Stimulated activated CD8-positive, alpha-beta memory T cell treated with anti-CD3 and anti-CD28 coated beads, Interleukin-15, amount 100 ng/mL, for 1 hour (primary cell): ENCODE data around the gene PCSK9.

ENCODE experiments used
- DNase-seq: peaks from one replicate; pipeline ENCODE4 v3.0.0-alpha.2; 2020; ENCODE audit warnings: low read depth

Gene PCSK9

DNA sequence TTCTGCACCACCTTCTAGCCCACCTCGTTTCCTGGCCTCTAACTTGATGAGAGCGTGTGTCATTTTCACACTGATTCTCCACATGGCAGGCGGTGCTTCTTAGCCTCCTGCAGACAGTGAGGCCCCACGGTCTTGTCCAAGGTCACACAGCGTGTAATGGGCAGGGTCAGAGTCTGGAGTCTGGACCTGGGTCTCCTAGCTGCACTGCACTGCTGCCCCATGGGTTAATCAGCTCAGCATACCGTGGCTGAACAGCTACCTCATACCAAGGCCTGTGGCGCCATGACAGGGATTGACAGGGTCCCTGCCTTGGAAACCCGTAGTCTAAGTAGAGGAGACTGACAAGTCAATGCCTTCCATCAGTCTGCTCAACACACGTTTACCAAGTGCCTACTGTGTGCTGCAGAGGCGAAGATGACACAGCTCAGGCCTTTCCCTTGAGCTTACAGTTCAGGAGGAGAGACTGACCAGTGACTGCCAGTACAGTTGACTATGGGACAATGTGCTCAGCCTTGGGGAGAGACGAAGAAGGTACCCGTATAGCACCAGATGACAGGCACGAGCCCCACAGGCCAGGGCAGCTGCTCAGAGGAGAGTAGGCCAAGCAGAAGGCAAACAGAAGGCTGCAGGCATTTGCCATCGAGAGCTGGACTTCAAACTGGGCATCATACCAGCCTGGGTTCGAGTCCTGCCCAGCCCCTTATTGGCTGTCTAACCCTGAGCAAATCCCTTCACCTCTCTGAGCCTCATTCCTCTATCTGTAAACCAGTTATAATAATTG is 5.5 kb downstream of the PCSK9 start:
- no peak for DNase-seq

DNA sequence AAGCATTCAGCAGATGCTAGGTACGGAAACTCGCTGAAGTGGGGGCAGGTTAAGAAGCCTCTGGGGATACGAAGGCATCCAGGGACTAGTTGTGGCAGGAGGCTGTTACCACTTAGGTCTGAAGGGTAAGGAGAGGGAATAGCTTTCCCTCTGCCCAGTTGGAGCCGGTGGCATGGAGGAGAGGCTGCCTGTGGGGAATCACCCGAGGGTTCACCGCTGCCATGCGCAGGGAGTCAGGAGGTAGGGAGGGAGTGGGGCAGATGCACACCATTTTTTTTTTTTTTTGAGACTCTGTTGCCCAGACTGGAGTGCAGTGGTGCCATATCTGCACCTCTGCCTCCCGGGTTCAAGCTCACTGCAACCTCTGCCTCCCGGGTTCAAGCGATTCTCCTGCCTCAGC is 6.1 kb downstream of the PCSK9 start:
- DNase-seq: no peak

DNA sequence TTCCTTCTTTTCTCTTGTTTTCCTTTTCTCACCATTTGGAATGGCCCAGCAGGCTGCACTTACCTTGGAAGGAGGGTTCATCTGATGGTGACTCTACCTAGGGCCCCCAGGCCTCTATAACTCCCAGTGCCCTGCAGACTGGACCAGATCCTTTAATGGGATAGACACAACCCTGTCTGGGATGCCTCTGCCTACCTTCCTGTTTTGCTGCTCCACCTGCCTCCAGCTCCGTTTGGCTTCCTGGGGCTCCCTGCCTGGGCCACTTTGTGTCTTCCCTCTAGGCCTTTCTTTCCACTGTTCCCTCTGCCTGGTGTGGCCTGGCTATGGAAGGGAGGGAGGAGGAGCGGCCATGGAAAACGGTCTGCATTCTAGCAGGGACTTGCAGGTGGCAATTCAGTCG is 7.5 kb downstream of the PCSK9 start:
- no peak for DNase-seq

DNA sequence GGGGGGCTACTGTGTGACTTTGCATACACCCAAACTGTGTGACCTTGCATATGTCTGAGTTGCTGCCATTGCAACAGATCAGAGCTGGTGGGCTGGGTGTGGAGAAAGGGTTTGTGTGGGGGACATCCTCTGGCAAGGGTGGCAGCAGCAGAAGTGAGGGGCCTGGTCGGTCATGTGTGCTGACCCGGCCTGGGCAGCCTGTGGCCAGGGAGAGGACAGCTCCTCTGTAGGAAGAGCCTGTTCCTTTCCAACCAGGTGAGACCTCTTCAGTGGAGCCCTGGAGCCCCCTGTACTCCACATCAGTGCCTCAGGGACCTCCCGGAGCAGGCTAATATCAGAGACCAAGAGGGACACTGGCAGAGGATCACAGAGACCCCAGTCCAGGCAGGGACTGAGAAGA is 8.3 kb downstream of the PCSK9 start:
- no peak for DNase-seq

DNA sequence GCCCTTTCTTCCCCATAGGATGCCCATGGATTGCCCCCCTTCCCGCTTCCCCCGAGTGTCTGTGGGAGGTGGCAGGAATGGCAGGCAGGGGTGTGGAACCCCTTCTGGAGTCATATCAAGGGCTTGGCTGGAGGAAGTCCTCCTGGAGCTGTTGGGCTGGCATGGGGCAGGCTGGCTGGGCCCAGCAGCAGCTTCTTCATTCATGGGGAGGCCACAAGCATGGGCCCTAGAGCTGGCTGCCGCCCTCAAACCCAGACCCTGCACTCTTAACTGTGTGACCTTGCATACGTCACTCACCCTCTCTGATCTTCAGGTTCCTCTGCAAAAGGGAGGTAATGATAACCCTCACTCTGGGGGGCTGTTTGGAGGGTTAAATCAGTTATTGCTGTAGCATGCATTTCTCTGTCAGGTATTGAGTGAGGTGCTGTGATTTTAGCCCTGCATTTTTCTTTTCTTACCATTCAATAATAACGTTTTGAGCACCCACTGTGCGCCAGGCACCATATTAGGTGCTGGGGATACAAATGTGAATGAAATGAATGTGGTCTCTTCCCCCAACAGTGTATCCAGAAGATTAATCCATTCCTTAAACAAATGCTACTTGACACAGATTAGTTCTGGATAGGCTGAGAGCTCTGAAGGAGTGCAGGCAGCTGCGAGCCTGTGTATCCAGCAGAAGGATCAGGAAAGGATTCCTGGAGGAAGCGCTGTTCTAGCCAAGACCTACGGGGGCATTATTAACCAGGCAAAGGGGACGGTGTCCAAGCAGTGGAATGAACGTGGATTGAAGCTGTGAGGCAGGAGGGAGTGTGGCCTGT is 9.3 kb downstream of the PCSK9 start:
- no peak for DNase-seq

DNA sequence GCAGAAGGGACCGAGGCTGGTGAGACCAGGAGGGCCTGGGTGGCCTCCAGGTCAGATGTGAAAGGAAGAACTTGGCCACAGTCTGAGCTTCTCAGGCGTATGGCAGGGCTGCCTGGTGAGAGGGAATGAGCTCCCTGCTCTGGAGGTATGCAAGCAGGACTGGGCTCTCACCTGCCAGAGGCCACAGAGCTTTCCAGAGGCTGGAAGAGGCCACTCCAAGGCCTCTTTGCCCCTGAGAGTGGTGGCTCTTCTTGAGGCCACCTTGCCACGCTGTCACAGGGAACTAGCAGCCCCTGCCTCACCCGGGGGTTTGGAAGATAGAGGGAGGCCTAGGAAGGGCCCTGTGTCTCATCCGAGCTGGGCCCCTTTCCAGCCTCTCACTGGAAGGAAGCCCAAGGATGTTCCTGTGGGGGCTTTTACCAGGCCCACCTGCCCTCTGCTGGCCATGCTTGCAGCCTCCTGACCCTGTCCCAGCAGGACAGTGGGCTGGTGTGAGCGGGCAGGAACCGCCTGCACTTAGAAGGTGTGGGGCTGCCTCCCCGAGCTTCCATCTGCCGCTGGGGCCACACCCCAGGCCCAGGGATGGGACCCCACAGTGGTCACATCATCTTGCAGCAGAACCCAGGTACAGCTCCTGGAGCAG is 10.0 kb downstream of the PCSK9 start:
- DNase-seq: no peak

DNA sequence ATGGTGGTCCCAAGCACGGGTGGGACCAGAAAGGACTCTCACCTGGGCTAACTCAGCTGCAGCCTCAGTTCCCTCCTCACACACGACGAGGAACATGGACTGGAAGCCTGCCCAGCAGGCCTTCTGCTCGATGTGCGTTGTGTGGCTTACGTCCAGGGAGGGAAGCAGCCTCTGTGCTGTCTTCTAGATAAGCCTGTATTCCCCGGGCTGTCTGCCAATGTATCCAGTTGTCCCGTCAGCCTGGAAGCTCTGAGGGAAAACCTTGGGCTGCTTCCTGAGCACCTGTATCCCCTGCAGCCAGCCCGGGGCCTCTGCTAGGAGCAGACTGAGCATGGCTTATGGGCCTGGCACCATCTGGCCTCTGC is 10.5 kb downstream of the PCSK9 start:
- no peak for DNase-seq

DNA sequence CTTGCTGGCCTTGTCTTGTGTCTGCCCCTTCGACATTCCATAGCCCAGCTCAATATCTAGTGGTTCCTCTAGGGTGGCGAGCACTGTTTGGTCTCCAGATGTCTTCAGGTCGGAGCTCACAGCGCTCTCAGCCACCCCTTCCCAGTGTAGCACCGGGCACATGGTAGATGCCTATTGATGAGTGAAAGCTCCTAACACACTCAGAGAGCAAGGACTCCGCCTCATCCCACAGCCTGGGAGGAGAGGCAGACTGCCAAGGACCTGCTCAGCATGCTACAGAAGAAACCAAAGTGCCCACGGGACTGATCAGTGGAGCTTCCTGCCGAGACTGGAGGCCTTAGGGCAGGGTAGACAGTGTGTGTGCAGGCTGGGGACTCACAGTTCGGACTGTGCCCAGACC is 10.9 kb downstream of the PCSK9 start:
- no peak for DNase-seq

DNA sequence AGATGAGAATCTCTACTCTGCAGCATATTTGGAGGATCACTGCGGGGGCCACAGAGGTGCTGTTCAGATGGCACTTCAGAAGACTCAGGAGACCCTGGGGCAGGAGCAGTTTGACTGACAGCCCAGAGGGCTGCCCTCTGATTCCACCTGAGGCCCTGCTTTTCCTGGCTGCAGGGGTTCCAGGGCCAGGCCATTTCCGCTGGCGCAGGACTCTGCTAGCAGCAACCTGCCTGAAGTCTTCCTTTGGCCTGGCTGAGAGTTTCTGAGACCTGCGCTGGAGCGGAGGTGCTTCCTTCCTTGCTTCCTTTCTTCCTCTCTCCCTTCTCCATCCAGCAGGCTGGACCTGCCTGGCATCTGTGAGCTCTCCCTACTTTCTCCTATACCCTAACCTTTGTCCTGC is 11.8 kb downstream of the PCSK9 start:
- DNase-seq: no peak

DNA sequence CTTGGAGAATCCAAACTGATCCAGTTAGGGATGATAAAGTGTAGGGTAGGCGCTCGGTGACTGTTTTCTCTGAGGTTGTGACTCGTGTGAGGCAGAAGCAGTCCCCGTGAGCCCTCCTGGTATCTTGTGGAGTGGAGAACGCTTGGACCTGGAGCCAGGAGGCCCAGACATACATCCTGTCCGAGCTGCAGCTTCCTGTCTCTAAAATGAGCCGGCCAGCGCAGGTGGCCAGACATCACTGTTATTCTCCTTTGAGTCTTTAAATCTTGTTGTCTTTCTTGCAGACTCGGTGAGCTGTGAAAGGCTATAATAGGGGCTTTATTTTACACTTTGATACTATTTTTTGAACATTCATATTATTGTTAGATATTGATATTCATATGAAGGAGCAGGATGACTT is 12.3 kb downstream of the PCSK9 start:
- DNase-seq: no peak

DNA sequence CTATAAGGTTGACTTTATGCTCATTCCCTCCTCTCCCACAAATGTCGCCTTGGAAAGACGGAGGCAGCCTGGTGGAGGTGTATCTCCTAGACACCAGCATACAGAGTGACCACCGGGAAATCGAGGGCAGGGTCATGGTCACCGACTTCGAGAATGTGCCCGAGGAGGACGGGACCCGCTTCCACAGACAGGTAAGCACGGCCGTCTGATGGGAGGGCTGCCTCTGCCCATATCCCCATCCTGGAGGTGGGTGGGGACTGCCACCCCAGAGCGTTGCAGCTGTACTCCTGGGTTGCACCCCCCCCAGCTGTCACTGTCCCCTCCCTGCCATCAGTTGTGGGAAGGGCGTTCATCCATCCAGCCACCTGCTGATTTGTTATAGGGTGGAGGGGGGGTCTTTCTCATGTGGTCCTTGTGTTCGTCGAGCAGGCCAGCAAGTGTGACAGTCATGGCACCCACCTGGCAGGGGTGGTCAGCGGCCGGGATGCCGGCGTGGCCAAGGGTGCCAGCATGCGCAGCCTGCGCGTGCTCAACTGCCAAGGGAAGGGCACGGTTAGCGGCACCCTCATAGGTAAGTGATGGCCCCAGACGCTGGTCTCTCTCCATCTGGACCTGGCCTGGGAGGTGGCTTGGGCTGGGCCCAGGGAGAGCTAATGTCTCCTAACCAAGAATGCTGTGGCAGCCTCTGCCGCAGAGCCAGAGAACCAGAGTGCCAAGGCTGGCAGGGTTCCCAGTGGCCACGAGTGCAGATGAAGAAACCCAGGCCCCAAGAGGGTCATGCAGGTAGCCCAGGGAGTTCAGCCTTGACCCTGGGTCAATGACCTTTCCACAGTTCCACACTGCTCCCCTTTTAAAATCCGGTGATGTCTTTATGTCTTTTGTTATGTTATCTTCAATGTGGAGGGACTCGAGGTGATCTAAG is 13.1 kb downstream of the PCSK9 start:
- DNase-seq: no peak

DNA sequence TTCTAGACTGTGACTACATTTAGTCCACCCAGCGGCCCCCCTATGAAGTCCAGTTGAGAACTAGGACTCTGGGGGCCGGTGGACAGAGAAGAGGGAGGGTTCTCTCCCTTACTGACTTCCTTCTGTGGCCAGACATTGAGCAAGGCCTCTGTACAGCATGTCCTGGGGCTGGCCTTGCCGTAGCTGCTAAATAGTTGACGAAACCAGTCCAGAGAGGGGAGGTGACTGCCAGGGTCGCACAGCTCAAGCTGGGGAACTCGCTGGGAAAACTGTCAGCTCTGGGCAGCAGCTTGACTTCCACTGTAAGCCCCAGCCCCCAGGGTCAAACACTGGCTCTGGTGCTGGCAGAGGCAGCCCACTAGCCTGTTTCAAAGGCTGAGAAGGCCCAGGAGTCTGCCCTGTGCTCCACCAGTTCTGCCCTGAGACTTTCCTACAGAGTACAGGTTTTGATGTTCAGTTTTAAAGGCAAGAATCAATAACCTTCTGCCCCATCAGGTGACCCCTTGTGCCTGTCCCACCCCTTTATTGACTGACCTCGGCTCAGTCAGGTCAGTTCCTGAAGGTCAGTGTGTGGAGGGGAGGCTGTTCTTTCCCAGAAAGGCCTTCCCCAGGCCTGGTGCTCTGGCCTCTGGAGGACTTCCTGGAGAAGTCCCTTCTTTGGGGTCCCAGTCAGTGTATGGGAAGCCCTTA is 14.1 kb downstream of the PCSK9 start:
- DNase-seq: no peak

DNA sequence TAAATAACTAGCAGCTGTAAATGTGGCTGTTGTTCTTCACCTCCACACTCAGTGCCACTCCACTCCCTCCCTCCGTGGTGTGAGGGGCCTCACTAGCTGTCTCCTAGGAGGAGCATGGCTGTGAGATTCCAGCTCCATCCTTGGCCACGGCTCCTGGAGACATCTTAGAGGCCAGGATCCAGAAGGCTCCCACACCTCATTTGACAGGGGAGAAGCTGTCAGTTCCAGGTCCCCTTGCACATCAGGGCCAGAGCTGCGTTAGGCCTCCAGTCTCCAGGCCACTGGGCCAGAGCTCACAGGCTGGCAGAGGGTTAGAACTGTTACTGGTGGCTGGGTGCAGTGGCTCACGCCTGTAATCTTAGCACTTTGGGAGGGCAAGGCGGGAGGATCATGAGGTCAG is 15.0 kb downstream of the PCSK9 start:
- no peak for DNase-seq

DNA sequence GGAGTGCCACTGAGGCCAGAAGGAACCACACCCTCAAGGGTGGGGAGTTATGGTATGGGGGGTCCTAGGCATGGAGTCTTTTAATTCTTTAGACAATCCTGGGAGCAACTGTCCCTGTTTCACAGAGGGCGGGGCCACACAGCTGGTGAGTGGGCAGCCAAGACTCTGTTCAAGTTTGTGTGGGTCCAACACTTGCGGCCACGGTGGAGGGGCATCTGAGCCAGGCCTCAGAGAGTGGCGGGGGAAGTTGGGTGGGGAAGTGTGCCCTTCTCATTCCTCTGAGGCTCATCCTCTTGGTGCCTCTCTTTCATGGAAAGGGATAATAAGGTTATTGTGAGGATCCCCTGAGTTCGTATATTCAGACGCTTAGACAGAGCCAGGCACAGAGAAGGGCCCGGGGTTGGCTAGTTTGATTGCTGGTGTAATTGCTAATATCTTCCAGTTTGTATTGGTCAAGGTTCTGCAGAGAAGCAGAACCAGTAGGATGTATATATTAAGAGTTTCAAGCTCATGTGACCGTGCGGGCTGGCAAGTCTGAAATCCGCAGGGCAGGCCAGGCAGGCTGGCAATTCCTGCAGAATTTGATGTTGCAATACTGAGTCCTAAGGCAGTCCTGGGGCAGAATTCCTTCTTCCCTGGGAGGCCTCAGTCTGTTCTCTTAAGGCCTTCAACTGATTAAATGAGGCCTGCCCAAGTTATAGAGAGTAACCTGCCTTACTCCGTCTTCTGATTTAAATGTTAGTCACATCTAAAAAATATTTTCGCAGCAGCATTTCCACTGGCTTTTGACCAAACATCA is 15.9 kb downstream of the PCSK9 start:
- DNase-seq: no peak

DNA sequence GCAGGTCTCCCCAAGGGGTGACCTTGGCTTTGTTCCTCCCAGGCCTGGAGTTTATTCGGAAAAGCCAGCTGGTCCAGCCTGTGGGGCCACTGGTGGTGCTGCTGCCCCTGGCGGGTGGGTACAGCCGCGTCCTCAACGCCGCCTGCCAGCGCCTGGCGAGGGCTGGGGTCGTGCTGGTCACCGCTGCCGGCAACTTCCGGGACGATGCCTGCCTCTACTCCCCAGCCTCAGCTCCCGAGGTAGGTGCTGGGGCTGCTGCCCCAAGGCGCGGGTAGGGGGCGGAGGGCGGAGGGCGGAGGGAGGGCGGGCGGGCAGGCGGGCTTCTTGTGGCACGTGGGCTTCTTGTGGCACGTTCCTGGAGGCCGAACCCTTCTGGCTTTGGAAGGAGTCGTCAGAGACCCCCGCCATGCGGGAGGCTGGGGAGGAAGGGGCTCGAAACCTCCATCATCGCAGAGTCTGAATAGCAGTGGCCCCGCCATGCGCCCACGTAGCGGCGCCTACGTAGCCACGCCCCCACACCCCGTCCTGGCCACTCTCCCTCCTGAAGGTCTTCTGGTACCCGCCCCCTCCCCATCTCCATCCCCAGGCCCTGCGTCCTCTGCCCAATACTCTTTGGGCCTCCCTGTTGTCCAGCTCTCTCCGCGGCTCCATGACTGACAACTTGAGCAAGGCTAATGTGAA is 16.7 kb downstream of the PCSK9 start:
- DNase-seq: no peak

DNA sequence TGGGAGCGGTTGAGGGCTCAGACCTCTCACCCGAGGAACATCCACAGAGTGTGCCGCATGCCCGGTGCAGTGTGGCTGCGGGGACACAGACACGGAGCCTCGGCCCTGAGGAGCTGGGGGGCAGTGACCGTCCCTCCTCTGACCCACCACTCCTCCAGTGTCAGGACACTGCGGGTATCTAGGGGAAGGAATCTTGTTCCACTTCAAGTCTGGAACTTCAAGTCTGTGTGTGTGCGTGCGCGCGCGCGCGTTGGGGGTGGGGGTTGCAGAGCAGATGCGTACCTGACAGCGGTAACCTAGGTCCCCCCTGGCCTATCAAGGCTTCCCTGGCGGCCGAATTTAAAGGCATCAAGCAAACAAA is 17.3 kb downstream of the PCSK9 start:
- DNase-seq: no peak

DNA sequence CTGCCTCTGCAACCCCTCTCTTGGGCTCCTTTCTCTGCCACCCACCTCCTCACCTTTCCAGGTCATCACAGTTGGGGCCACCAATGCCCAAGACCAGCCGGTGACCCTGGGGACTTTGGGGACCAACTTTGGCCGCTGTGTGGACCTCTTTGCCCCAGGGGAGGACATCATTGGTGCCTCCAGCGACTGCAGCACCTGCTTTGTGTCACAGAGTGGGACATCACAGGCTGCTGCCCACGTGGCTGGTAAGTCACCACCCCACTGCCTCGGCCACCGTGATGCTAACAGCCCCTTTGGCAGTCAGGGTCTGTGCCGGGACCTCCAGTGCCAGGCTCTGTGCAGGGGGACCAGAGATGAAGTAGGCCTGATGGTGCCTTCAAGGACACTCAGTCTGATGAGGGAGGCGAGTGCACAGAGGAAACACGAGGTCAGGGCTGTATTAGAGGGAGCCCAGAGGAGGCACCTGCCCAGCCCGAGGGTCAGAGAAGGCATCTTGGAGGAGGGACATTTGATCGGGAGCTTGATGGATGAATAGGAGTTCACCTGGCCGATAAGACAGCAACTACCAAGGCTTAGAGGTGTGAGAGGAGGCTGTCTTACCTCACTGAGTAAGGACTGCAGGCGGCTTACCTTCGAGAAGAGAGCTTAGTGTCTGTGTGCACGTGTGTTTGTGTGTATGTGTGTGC is 18.1 kb downstream of the PCSK9 start:
- DNase-seq: no peak

DNA sequence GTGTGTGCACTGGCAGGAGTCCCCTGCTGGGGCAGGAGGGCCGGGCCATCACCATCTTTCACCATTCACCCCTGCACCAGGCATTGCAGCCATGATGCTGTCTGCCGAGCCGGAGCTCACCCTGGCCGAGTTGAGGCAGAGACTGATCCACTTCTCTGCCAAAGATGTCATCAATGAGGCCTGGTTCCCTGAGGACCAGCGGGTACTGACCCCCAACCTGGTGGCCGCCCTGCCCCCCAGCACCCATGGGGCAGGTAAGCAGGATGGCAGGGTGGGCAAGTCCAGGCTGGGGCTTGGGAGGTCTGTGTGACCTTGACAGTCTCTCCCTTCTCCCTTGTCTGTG is 18.6 kb downstream of the PCSK9 start:
- DNase-seq: no peak

DNA sequence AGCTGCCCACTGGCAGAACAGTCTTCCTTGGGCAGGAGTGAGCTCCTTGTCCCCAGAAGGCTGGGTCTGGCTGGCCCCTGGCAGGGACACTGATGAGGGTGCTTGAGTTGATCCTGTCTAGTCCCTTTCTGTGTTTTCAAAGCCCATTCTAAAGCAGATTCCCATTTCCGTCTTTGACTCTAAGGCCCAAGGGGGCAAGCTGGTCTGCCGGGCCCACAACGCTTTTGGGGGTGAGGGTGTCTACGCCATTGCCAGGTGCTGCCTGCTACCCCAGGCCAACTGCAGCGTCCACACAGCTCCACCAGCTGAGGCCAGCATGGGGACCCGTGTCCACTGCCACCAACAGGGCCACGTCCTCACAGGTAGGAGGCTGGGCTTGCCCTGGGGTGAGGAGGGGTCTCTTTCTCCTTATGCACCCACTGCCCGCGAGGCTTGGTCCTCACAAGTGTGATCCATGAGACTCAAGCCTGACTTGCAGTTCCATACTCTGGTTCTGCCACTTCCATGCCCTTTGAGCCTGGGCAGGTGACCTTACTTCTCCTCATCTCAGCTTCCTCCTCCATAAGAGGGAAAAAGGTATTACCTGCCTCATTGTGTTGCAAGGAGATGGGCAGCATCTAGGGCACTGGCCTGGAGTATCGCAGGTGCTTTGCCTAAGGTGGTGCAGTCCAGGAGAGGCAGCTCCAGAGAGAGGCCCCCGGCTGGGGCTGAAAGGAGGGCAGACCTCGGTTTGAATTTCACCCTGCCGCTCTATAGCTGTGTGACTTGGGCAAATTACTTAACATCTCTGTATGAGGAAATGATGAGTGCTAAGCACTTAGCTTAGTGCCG is 20.2 kb downstream of the PCSK9 start:
- no peak for DNase-seq
